Measurements from ENCODE around the gene TMCO4.

The TMCO4 gene

GRCh38 chr1:19768353-19769210, 31.1 kb downstream of the TMCO4 start:
- no peak for TF ChIP-seq TAF1 (IDR thresholded peaks at IDR 0.05; ENCODE audit: low read depth)
- TF ChIP-seq RAD21 (IDR thresholded peaks at IDR 0.05; ENCODE audit: low read depth), result no peak
- no peak for TF ChIP-seq CREB1 (IDR thresholded peaks at IDR 0.05; ENCODE audit: low read depth)
- no peak for TF ChIP-seq ZBTB7A (IDR thresholded peaks at IDR 0.05; ENCODE audit: low read depth)
- no peak for TF ChIP-seq YY1 (IDR thresholded peaks at IDR 0.05; ENCODE audit: low read depth)
- TF ChIP-seq FOXM1 (IDR thresholded peaks at IDR 0.05; ENCODE audit: borderline replicate concordance, low read depth), result no peak
- TF ChIP-seq REST (IDR thresholded peaks at IDR 0.05; ENCODE audit: low read depth), result no peak
- TF ChIP-seq EP300 (IDR thresholded peaks at IDR 0.05; ENCODE audit: borderline replicate concordance), result no peak
- TF ChIP-seq TEAD4 (IDR thresholded peaks at IDR 0.05), result no peak
- TF ChIP-seq EGR1 (IDR thresholded peaks at IDR 0.05), result no peak
- no peak for TF ChIP-seq MAX (IDR thresholded peaks at IDR 0.05)
- TF ChIP-seq USF1 (IDR thresholded peaks at IDR 0.05), result no peak
- no peak for TF ChIP-seq NFIC (IDR thresholded peaks at IDR 0.05)
- TF ChIP-seq TCF12 (IDR thresholded peaks at IDR 0.05; ENCODE audit: low read depth), result no peak
- no peak for TF ChIP-seq CEBPB (IDR thresholded peaks at IDR 0.05)

GRCh38 chr1:19765623-19766022, 34.1 kb downstream of the TMCO4 start:
- TF ChIP-seq ZBTB7A (IDR thresholded peaks at IDR 0.05; ENCODE audit: low read depth), result no peak
- TF ChIP-seq NFIC (IDR thresholded peaks at IDR 0.05), result no peak
- no peak for TF ChIP-seq REST (IDR thresholded peaks at IDR 0.05; ENCODE audit: low read depth)
- TF ChIP-seq TEAD4 (IDR thresholded peaks at IDR 0.05), result no peak
- no peak for TF ChIP-seq CREB1 (IDR thresholded peaks at IDR 0.05; ENCODE audit: low read depth)
- TF ChIP-seq EGR1 (IDR thresholded peaks at IDR 0.05), result no peak
- TF ChIP-seq FOXM1 (IDR thresholded peaks at IDR 0.05; ENCODE audit: borderline replicate concordance, low read depth), result no peak
- TF ChIP-seq MAX (IDR thresholded peaks at IDR 0.05), result no peak
- no peak for TF ChIP-seq CEBPB (IDR thresholded peaks at IDR 0.05)
- no peak for TF ChIP-seq USF1 (IDR thresholded peaks at IDR 0.05)

GRCh38 chr1:19764848-19765247, 34.9 kb downstream of the TMCO4 start:
- no peak for TF ChIP-seq EP300 (IDR thresholded peaks at IDR 0.05; ENCODE audit: borderline replicate concordance)
- no peak for TF ChIP-seq USF1 (IDR thresholded peaks at IDR 0.05)
- TF ChIP-seq REST (IDR thresholded peaks at IDR 0.05; ENCODE audit: low read depth), result no peak
- TF ChIP-seq FOXM1 (IDR thresholded peaks at IDR 0.05; ENCODE audit: borderline replicate concordance, low read depth), result no peak
- no peak for TF ChIP-seq TAF1 (IDR thresholded peaks at IDR 0.05; ENCODE audit: low read depth)
- TF ChIP-seq MAX (IDR thresholded peaks at IDR 0.05), result no peak
- no peak for TF ChIP-seq TCF12 (IDR thresholded peaks at IDR 0.05; ENCODE audit: low read depth)
- TF ChIP-seq ZBTB7A (IDR thresholded peaks at IDR 0.05; ENCODE audit: low read depth), result no peak
- no peak for TF ChIP-seq TEAD4 (IDR thresholded peaks at IDR 0.05)
- no peak for TF ChIP-seq CEBPB (IDR thresholded peaks at IDR 0.05)
- TF ChIP-seq YY1 (IDR thresholded peaks at IDR 0.05; ENCODE audit: low read depth), result no peak
- TF ChIP-seq CREB1 (IDR thresholded peaks at IDR 0.05; ENCODE audit: low read depth), result no peak
